Raji (cell line): Measurements from ENCODE around the gene BASP1.

Experiments
- POLR2A ChIP-seq: IDR thresholded peaks from 2 replicates; pipeline ENCODE4 v1.6.1; 2011; ENCODE audit warnings: low read depth, low read length, control low read depth; ENCODE audit not compliant: insufficient read depth

Gene BASP1

DNA sequence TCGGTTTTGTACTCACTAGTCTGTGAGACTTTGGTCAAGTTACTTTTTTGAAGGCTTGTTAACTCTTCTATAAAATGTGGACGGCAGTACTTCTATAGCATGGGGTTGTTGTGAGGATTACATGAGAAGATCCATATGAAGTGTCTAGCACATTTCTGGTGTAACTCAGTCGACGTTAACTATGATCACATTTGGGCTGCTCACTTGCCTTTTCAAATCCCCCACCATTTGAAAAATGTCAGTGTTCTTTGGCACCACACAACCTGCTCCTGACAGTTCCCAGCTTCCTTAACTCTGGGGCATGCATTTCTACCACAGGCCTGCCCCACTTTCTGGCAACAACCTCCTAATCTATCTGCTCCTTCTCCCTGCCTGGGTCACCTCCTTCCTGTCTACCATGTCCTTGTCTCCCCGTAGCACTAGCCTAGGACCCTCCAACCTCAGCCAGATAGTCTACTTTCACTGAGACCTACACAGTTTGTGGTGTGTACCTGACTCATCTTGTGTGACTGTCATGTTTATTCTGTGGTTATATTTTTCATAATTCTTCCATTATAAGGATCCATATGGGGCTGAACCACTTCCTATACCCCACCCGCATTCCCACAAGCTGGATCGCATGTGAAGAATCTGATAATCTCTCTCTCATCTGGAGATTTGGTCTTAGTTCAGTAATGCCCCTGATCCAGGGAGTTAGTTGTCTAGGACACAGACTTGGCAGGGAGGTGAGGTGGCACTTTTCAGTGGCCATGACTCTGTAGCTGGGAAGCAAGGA, 30.2 kb upstream of the BASP1 start:
- no peak for TF ChIP-seq POLR2A

DNA sequence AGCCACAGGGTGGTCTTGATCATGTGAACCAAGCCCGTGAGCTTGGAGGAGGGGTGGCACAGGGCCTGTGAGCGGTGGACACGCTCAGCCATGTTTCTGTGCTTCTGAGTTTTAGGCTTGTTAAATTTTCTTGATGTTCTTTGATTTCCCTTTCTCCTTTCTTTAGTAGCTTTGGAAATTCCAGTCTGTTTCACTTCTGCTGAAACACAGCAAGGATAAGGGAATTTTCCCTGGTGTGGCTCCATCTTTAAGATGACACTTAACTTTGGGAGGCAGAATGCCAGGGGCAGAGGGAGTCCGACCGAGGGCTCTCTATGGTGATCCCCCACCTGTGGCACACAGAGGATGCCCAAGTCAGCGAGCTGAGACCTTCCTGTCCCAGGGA, 29.7 kb upstream of the BASP1 start:
- TF ChIP-seq POLR2A = no peak

DNA sequence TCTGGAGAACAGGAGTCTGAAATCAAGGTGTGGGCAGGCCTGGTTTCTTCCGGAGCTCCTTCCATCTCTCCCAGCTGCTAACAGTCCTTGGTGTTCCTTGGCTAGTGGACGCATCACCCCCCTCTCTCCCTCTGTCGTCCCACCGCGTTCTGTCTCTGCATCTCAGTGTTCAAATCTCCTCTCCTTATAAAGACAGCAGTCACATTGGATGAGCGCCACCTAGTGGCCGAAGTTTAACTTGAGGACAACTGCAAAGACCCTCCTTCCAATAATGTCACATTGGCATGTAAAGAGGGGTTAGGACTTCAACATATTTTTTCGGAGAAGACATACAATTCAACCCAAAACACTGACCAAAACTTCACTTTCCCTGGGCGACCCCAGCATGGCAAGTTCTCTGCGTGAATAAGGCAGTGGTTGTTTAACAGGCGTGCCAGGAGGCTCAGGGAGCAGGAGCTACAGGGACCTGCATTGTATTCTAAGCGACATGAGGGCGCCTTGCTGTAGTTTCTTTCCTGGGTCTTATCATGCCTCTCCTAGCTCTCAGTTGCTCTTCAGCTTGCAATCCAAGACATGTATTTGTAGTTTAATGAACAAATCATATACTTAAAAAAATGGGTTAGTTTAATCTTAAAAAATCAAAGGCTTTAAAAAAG, 27.9 kb upstream of the BASP1 start:
- no peak for TF ChIP-seq POLR2A

DNA sequence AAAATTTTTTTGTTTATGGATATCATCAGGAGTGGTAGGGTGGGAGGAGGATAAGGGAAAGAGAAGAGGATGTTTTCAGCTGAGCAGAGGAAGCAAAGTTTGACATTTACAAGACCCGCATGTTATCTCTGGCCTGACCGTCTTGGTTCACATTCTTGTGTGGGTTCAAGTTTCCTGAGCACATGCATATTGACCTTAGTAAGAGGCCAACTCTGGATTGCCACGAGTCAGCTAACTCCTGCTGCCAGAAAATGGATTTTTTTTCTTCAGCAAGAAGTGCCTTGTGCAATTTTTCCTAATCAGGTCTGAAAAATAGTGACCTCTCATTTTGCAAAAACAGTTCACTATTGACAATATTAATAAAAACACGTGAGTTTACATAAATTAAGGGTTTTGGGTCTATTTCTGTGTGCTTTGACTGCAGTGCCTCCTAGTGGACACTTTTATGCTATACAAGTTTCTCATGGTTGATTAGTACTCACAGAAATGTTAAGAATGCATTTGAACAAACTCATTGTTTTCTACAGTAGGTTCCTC, 27.1 kb upstream of the BASP1 start:
- no peak for TF ChIP-seq POLR2A

DNA sequence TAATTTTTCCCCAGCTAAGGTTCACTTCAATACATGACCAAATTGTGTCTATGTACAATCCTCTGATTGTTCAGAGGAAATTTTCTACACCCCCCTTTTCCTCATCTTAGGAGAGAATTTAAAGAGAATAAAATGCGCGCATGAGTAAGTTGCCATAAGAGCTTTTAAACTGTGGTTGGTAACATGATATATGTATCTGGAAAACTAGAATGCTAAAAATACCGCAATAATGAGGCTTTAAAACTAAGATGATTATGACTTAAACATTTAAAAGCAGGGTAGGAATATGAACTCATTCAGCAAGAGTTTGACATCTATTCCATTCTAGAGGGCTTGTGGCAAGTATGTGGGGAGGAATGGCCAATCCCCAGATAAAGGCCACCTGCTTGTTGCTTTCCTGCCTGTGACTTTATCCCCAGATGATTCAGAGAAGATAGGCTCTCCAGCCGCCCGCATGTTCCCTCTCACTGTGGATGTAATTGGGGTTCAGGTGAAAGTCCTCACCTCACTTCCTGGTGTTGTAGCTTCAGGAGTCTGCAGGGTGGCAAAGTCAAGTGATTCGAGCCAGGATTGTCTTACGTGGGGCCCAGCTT, 26.5 kb upstream of the BASP1 start:
- no peak for TF ChIP-seq POLR2A

DNA sequence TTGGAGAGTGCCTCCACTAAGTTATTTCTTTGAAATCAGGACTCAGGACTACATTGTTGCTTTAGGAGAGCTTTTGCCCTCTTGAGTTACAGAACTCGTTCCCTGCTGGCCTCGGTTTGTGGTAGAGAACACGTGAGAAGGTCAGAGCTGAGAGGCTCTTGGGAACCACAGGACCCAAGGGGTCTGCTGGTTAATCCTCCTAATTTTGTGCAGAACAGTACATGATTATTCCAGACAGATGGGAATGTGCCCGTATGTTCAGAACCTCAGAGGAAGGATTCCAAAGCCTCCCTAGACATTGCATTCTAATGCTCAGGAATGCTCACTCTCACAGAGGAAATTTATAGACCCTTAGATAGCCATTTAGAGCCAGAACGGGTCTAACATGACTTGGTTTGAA, 25.2 kb upstream of the BASP1 start:
- no peak for TF ChIP-seq POLR2A

DNA sequence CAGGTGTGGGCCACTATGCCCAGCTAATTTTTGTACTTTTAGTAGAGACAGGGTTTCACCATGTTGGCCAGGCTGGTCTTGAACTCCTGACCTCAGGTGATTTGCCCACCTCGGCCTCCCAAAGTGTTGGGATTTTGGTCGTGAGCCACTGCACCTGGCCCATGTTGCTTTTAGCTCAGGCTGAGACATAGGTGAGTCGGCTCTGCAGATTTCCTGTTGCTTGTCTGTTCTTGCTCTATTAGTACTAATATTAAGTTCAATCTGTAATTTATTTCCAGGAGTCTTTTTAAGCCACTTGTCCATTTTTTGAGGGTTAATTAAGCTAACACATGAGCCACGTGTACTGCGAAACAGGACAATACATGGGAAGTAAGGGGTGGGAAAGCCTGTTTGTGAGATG, 21.4 kb upstream of the BASP1 start:
- no peak for TF ChIP-seq POLR2A

DNA sequence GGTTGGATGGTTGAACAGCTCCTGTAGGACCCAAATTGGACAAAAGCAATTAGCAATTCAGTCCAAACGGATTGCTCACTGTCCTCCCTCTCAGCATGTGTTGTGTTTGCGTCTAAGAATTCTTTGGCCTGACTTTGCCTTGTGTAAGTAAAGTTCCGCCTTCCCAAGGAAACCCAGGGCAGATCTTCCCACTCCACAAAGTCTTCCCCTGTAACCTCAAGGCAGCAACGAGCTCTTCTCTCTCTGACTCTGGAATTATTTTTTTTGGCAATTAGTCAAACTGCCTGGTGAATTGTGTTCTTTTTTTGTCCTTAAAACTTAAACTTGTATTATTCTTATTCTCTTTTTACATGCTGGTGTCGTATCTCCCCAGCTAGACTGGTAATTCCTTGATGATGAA, 20.7 kb upstream of the BASP1 start:
- TF ChIP-seq POLR2A = no peak

DNA sequence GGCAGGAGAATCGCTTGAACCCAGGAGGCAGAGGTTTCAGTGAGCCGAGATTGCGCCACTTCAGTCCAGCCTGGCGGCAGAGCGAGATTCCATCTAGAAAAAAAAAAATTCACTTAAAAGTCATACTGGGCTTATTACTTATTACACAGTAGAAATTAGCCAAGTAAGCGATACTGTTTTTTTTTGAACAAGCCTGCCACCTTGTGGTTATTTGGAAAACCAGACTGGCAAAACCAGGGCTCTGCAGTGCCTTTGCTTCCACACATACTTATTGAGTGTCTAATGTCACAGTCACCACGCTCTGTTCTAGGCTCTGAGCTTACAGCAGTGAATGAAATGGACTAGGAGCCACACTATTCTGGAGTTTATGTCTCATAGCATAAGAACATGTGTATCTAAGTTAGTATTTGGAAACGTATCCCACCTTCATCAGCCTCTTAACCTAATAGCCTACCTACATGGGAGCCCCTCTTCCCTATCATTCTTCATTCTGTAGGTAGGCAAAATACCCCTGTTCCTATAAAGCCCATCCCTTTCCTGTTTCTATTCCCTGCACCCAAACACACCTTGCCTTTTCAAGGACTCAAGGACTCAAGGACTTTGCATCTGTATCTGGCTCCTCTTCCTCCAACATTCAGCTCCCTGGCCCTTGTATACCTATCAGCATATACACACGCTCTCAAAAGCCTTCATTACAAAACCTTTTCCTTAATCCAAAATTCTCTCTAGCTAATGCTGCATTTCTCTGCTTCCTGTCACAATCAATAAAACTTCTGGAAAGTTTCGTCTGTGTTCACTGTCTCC, 13.9 kb upstream of the BASP1 start:
- no peak for TF ChIP-seq POLR2A

DNA sequence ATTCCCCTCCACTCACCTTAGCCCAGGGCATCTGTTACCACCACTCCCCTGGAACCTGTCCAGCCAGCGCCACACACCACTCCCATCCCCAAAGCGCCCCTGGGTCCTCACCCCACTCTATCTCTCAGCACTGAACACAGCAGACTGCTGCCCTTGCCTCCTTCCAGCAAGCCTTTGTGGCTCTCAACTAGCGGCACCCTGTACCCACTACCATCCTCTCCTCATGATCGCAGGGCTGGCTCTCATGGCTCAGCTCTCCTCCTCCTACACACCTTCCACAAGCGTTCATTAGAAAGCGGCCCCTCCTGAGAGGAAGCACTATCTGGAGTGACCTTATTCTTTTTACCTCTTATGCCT, 13.3 kb upstream of the BASP1 start:
- no peak for TF ChIP-seq POLR2A

DNA sequence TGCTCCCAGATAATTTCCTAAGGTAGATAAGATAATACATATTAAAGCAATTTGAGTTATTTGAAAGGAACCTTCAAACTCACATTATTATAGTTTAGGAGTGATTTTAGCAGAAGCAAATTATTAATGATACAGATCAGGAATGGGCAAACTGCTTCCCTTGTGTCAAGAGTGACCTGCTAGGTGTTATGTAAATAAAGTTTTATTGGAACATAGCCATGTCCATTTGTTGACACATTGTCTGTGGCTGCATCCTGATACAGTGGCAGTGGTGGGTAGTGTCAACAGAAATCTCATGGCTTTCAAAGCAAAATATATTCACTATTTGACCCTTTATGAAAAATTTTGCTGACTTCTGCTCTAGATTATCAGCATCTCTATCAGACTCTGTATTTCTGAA, 11.4 kb upstream of the BASP1 start:
- no peak for TF ChIP-seq POLR2A

DNA sequence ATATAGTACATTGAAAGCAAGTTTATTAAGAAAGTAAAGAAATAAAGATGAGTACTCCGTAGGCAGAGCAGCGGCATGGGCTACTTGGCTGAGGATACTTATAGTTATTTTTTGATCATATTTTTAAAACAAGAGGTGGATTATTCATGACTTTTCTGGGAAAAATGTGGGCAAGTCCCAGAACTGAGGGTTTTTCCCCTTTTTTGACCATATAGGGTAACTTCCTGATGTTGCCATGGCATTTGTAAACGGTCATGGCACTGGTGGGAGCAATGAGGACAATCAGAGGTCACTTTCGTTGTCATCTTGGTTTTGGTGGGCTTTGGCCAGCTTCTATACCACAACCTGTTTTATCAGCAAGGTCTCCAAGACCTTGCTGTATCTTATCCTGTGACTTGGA, 5.2 kb upstream of the BASP1 start:
- TF ChIP-seq POLR2A = no peak

DNA sequence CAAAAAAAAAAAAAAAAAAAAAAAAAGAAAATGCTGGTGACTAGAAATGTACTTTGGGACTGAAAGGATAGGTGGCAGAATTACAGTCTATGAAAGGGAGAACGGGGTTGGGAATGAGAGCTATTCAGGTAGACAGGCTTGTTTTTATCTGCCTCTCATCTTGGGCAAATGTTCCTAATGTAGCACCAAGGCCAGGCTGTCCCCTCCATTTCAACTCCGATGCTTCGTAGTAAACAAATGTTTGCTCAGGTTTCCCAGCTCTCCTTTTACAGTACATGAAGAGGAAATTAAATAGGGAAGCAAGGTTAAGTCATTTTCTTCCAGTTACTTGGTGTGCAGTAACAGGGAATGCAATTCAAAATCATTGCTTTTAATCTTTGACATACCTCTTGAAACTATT, 4.4 kb upstream of the BASP1 start:
- TF ChIP-seq POLR2A = no peak

DNA sequence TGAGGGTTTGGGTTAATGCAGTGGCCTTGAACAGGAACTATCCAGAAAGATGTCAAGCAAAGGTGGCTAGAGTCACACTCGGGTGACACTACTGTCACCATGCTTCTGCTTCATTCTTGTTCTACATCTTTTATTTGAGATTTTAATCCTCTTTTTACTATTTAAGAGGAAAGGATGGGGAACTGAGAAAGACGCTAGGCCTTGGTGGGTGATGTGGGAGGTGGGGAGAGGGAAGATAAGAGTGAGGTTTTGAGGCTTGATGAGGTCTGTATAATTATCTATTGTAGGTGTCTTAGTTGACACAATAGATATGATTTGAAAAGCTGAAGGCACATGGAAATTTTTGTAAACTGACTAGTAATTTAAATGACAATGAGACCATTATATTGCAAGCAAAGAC, 3.5 kb upstream of the BASP1 start:
- no peak for TF ChIP-seq POLR2A

DNA sequence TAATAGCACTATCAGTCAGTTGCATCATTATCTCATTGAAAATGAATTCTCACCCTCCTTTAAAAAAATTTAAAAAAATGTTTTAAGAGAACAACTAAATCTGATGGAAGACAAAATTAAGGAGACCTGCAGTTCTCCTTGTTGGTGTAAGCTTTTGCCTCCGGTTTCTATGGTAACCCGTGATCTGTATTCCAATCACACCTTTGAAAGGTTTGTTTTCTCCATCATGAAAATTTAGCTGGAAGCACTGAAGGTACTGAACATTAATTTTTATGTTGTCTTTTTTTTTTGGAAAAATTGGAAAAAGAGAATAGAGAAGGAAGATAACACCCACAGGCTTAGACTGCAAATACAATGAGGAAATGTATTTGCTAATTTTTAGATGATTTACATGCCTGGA, 2.5 kb upstream of the BASP1 start:
- TF ChIP-seq POLR2A = no peak
